GM12878 (cell line): ENCODE results near the gene TELO2. TPM values are rescaled to one million over a fixed set of nuclear protein-coding genes. Genes with fewer than 3 reads are reported as not detected.

ENCODE experiments used
- ATAC-seq: fragments of 200-7000 bp; cut with Tn5 transposase; 3 replicates; pipeline ENCODE4 v1.9.1; 2020; ENCODE audit warnings: mild to moderate bottlenecking, moderate library complexity
- BruUV-seq: library from RNA; stranded (reverse); fragments of 400-500 nt; replicated peaks from 2 replicates; lab custom pipeline; 2021; lab: Mats Ljungman, UMichigan
- CTCF ChIA-PET: fragments of 300-600 bp; sonication (Branson Sonifier 250); formaldehyde crosslinking; extraction: SDS; loops from one replicate; lab custom pipeline; 2021; ENCODE audit warnings: inconsistent platforms; lab: Yijun Ruan, JAX
- POLR2A ChIA-PET: fragments of 350-600 bp; formaldehyde crosslinking; extraction: SDS; loops from one replicate; lab custom pipeline; 2021; ENCODE audit warnings: inconsistent platforms; lab: Charles Lee
- RAD21 ChIA-PET: fragments of 300-600 bp; sonication (Branson Sonifier 250); formaldehyde crosslinking; loops from one replicate; lab custom pipeline; 2023; ENCODE audit warnings: antibody characterized with exemption; ENCODE audit not compliant: unreplicated experiment; lab: Charles Lee
- SMC1A ChIA-PET: fragments of 300-600 bp; sonication (Branson Sonifier 250); formaldehyde crosslinking; loops from one replicate; lab custom pipeline; 2023; ENCODE audit not compliant: unreplicated experiment, uncharacterized antibody; lab: Charles Lee
- DNase-seq: peaks from one replicate; pipeline ENCODE4 v3.0.0-alpha.2; 2011; ENCODE audit warnings: low read depth, low spot score
- FAIRE-seq: peaks from 3 replicates; lab custom pipeline; 2011; peaks lifted over from hg19 to GRCh38; lab: Jason Lieb, UNC
- H2AFZ ChIP-seq: 2 replicates; pipeline ENCODE4 v1.6.0; 2011; ENCODE audit warnings: low read depth, low read length, control low read depth; ENCODE audit not compliant: control insufficient read depth
- H3K27ac ChIP-seq: 2 replicates; pipeline ENCODE4 v1.5.1; 2011; ENCODE audit warnings: control low read depth; ENCODE audit not compliant: control insufficient read depth, insufficient read depth
- H3K27me3 ChIP-seq, 2 experiments: replicated peaks in 1 of 2; 2 replicates each; pipeline versions ENCODE4 v1.6.0 to v1.6.1; 2011; ENCODE audit warnings: low read length in 1 of 2; ENCODE audit not compliant: control insufficient read depth in 2 of 2, insufficient read depth in 2 of 2
- H3K36me3 ChIP-seq, 2 experiments: 2 replicates each; pipeline ENCODE4 v1.5.1; 2011; ENCODE audit warnings: low read length in 1 of 2; ENCODE audit not compliant: control insufficient read depth in 2 of 2, insufficient read depth in 2 of 2
- H3K4me1 ChIP-seq: 2 replicates; pipeline ENCODE4 v1.6.1; 2011; ENCODE audit warnings: mild to moderate bottlenecking, low read length, moderate library complexity, mixed read lengths; ENCODE audit not compliant: control insufficient read depth, insufficient read depth
- H3K4me2 ChIP-seq: 2 replicates; pipeline ENCODE4 v1.6.0; 2011; ENCODE audit warnings: control low read depth; ENCODE audit not compliant: control insufficient read depth, insufficient read depth
- H3K4me3 ChIP-seq: fragments of 200-600 bp; sonication (generic); 2 replicates; pipeline ENCODE4 v1.5.1; 2016
- H3K79me2 ChIP-seq: 2 replicates; pipeline ENCODE4 v1.6.0; 2011; ENCODE audit warnings: low read length; ENCODE audit not compliant: control insufficient read depth, insufficient read depth
- H3K9ac ChIP-seq: 2 replicates; pipeline ENCODE4 v1.8.0; 2011; ENCODE audit warnings: low read length, control low read depth, mixed read lengths; ENCODE audit not compliant: control insufficient read depth, insufficient read depth
- H3K9me3 ChIP-seq: replicated peaks from 3 replicates; pipeline ENCODE4 v1.5.1; 2011; ENCODE audit warnings: mild to moderate bottlenecking, low read length; ENCODE audit not compliant: control insufficient read depth, insufficient read depth
- H4K20me1 ChIP-seq: 2 replicates; pipeline ENCODE4 v1.6.0; 2011; ENCODE audit not compliant: control insufficient read depth, insufficient read depth
- FOS ChIP-seq: IDR thresholded peaks from 3 replicates; pipeline ENCODE4 v1.6.1; 2011; ENCODE audit warnings: borderline replicate concordance; ENCODE audit not compliant: insufficient read length; ENCODE audit errors: extremely low read depth
- GABPA ChIP-seq: IDR thresholded peaks from 2 replicates; pipeline ENCODE4 v1.6.1; 2014; ENCODE audit warnings: antibody characterized with exemption, low read depth, mild to moderate bottlenecking, inconsistent platforms
- NFIC ChIP-seq: IDR thresholded peaks from 2 replicates; pipeline ENCODE4 v1.6.1; 2012; ENCODE audit warnings: low read depth, mild to moderate bottlenecking, inconsistent platforms, low read length, moderate library complexity
- NRF1 ChIP-seq: conservative IDR thresholded peaks from 2 replicates; pipeline ENCODE4 v1.6.1; 2011; ENCODE audit warnings: mild to moderate bottlenecking, low read depth, low read length, improper control_type of control experiment
- SKIL ChIP-seq: fragments of 450-650 bp; IDR thresholded peaks from 2 replicates; pipeline ENCODE4 v1.6.1; 2017; ENCODE audit warnings: mild to moderate bottlenecking, low read depth, inconsistent platforms; ENCODE audit not compliant: poor library complexity, severe bottlenecking
- YBX1 ChIP-seq: fragments of 450-650 bp; IDR thresholded peaks from 2 replicates; pipeline ENCODE4 v1.6.1; 2016; ENCODE audit warnings: antibody characterized with exemption
- WGBS: methylation state at CpG from one replicate; pipeline ENCODE4 v1.1.6; 2016; ENCODE audit warnings: low lambda C conversion rate; ENCODE audit not compliant: insufficient replicate concordance, insufficient coverage; ENCODE audit errors: missing lambda C conversion rate; 5-methylcytosine and 5-hydroxymethylcytosine counted together
- in situ Hi-C: fragments of 300-500 bp; cut with MboI; formaldehyde crosslinking; loops from 9 replicates; pipeline ENCODE4 v1.14.3; 2018; ENCODE audit warnings: mixed read lengths
- intact Hi-C: fragments of 100-400 bp; cut with micrococcal nuclease; formaldehyde crosslinking; loops from one replicate; pipeline ENCODE4 v1.14.2; 2022; ENCODE audit not compliant: unreplicated experiment
- polyA plus RNA-seq, 11 experiments: library from polyadenylated mRNA; depleted of rRNA in 4 of 11; unstranded in 6 of 11; stranded (reverse) in 5 of 11; fragments of >200 nt; fragmentation: Nextera tagmentation in 4 of 11; fragmentation: Illumina TruSeq in 1 of 11; extraction: Ambion mirVana in 4 of 11; extraction: Trizol in 1 of 11; gene quantifications; 1 replicate in 1 of 11; 2 replicates in 10 of 11; pipeline versions ENCODE4 v1.2.1 to v1.2.3, GENCODE V29; 2011 to 2016; ENCODE audit warnings: inconsistent platforms in 2 of 11, missing spikeins in 2 of 11, low read depth in 1 of 11
- total RNA-seq, 4 experiments: library from RNA; depleted of rRNA in 3 of 4; stranded (reverse); fragments of >200 nt in 3 of 4; fragmentation: Illumina TruSeq in 1 of 4; extraction: Trizol in 1 of 4; gene quantifications; 2 replicates each; pipeline versions ENCODE4 v1.2.1 to v1.2.3, GENCODE V29; 2013 to 2021
- TF ChIP-seq, protein P1 (sequence below): fragments of 450-650 bp; IDR thresholded peaks from 2 replicates; pipeline ENCODE4 v1.6.1; 2016; ENCODE audit warnings: mild to moderate bottlenecking, moderate library complexity, borderline replicate concordance
- TF ChIP-seq, protein P2 (sequence below): IDR thresholded peaks from 2 replicates; pipeline ENCODE4 v1.6.1; 2011; ENCODE audit warnings: low read depth, low read length, improper control_type of control experiment, borderline replicate concordance
- TF ChIP-seq, protein P3 (sequence below): IDR thresholded peaks from 2 replicates; pipeline ENCODE4 v1.6.1; 2012; ENCODE audit warnings: low read depth, low read length, improper control_type of control experiment
- TF ChIP-seq, protein P4 (sequence below): fragments of 450-650 bp; IDR thresholded peaks from 2 replicates; pipeline ENCODE4 v1.6.1; 2017; ENCODE audit warnings: antibody characterized with exemption, mild to moderate bottlenecking, moderate library complexity
- TF ChIP-seq, protein P5 (sequence below): IDR thresholded peaks from 2 replicates; pipeline ENCODE4 v1.6.1; 2012; ENCODE audit warnings: low read depth, low read length, improper control_type of control experiment

Gene TELO2
- total and polyA plus RNA-seq, 10 of the 15 experiments (the other 5 are each of a cell fraction or from before 2014, with no cell fraction given), result 0.55 to 72.8 (median 18.6) TPM

DNA sequence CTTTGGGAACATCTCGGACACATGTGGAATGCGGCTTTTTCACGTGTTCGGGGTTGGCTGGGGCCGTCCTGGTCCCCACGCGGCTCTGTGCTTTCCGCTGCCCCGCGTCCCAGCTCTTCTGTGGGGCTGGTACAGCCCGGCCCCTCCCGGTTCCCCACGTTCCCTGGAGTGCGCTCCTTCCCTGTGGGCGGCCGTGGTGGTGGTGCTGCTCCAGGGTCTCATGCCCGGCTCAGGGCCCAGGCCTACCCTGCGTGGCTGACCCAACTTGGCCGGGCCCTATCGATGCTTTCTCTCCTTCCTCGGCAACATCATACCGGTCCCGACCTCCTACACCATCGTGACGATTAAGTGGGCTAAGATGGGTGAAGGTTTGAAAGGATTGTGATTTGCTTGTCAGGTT is 3.3 kb downstream of the TELO2 start:
- no peak for DNase-seq
- Histone ChIP-seq H3K27me3 (no peaks in the 10 kb centered on the region), H3K4me2 (no peak overlapping the region), H3K4me3 (no peak overlapping the region), H3K27ac (no peak overlapping the region), H3K9ac (no peak overlapping the region), H2AFZ (no peak overlapping the region), H3K9me3 (no peaks in the 10 kb centered on the region), H4K20me1 (no peaks in the 10 kb centered on the region), H3K36me3 (peaks cover 3 to 9% of the 10 kb centered on the region in 2 experiments; a peak in 3 of 4 replicates), H3K4me1 (peaks cover 6% of the 10 kb centered on the region), H3K79me2 (peaks cover 17% of the 10 kb centered on the region)
- FAIRE-seq, result no peak
- no TSS peak for BruUV-seq
- intact Hi-C loops (no loop called here), in situ Hi-C loops (no loop called here)
- ChIA-PET RAD21 (no interaction called here), SMC1A (no interaction called here), CTCF (no interaction called here), POLR2A (no interaction called here)
- whole genome bisulfite sequencing, result 99% methylated on average over 25 of the region's 25 CpGs
- no peak for ATAC-seq
- TF ChIP-seq NFIC (no peak), FOS (no peak), NRF1 (no peak), YBX1 (no peak), SKIL (no peak), GABPA (no peak)
- TF ChIP-seq, protein P1, sequence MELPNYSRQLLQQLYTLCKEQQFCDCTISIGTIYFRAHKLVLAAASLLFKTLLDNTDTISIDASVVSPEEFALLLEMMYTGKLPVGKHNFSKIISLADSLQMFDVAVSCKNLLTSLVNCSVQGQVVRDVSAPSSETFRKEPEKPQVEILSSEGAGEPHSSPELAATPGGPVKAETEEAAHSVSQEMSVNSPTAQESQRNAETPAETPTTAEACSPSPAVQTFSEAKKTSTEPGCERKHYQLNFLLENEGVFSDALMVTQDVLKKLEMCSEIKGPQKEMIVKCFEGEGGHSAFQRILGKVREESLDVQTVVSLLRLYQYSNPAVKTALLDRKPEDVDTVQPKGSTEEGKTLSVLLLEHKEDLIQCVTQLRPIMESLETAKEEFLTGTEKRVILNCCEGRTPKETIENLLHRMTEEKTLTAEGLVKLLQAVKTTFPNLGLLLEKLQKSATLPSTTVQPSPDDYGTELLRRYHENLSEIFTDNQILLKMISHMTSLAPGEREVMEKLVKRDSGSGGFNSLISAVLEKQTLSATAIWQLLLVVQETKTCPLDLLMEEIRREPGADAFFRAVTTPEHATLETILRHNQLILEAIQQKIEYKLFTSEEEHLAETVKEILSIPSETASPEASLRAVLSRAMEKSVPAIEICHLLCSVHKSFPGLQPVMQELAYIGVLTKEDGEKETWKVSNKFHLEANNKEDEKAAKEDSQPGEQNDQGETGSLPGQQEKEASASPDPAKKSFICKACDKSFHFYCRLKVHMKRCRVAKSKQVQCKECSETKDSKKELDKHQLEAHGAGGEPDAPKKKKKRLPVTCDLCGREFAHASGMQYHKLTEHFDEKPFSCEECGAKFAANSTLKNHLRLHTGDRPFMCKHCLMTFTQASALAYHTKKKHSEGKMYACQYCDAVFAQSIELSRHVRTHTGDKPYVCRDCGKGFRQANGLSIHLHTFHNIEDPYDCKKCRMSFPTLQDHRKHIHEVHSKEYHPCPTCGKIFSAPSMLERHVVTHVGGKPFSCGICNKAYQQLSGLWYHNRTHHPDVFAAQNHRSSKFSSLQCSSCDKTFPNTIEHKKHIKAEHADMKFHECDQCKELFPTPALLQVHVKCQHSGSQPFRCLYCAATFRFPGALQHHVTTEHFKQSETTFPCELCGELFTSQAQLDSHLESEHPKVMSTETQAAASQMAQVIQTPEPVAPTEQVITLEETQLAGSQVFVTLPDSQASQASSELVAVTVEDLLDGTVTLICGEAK, result no peak
- TF ChIP-seq, protein P2, sequence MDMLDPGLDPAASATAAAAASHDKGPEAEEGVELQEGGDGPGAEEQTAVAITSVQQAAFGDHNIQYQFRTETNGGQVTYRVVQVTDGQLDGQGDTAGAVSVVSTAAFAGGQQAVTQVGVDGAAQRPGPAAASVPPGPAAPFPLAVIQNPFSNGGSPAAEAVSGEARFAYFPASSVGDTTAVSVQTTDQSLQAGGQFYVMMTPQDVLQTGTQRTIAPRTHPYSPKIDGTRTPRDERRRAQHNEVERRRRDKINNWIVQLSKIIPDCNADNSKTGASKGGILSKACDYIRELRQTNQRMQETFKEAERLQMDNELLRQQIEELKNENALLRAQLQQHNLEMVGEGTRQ, result no peak
- TF ChIP-seq, protein P3, sequence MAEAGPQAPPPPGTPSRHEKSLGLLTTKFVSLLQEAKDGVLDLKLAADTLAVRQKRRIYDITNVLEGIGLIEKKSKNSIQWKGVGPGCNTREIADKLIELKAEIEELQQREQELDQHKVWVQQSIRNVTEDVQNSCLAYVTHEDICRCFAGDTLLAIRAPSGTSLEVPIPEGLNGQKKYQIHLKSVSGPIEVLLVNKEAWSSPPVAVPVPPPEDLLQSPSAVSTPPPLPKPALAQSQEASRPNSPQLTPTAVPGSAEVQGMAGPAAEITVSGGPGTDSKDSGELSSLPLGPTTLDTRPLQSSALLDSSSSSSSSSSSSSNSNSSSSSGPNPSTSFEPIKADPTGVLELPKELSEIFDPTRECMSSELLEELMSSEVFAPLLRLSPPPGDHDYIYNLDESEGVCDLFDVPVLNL, result no peak
- TF ChIP-seq, protein P4, sequence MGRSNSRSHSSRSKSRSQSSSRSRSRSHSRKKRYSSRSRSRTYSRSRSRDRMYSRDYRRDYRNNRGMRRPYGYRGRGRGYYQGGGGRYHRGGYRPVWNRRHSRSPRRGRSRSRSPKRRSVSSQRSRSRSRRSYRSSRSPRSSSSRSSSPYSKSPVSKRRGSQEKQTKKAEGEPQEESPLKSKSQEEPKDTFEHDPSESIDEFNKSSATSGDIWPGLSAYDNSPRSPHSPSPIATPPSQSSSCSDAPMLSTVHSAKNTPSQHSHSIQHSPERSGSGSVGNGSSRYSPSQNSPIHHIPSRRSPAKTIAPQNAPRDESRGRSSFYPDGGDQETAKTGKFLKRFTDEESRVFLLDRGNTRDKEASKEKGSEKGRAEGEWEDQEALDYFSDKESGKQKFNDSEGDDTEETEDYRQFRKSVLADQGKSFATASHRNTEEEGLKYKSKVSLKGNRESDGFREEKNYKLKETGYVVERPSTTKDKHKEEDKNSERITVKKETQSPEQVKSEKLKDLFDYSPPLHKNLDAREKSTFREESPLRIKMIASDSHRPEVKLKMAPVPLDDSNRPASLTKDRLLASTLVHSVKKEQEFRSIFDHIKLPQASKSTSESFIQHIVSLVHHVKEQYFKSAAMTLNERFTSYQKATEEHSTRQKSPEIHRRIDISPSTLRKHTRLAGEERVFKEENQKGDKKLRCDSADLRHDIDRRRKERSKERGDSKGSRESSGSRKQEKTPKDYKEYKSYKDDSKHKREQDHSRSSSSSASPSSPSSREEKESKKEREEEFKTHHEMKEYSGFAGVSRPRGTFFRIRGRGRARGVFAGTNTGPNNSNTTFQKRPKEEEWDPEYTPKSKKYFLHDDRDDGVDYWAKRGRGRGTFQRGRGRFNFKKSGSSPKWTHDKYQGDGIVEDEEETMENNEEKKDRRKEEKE, result no peak
- TF ChIP-seq, protein P5, sequence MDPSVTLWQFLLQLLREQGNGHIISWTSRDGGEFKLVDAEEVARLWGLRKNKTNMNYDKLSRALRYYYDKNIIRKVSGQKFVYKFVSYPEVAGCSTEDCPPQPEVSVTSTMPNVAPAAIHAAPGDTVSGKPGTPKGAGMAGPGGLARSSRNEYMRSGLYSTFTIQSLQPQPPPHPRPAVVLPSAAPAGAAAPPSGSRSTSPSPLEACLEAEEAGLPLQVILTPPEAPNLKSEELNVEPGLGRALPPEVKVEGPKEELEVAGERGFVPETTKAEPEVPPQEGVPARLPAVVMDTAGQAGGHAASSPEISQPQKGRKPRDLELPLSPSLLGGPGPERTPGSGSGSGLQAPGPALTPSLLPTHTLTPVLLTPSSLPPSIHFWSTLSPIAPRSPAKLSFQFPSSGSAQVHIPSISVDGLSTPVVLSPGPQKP, result no peak
